ENCODE results near the gene PDZK1IP1.
A peak's percentile ranks its signal among the peaks of the same experiment; 100 is the strongest.
"Not testable (repeated sequence)": the region's sequence is repeated elsewhere in the genome, so short reads cannot be mapped to it uniquely, and the experiment has no call there.

The PDZK1IP1 gene

DNA sequence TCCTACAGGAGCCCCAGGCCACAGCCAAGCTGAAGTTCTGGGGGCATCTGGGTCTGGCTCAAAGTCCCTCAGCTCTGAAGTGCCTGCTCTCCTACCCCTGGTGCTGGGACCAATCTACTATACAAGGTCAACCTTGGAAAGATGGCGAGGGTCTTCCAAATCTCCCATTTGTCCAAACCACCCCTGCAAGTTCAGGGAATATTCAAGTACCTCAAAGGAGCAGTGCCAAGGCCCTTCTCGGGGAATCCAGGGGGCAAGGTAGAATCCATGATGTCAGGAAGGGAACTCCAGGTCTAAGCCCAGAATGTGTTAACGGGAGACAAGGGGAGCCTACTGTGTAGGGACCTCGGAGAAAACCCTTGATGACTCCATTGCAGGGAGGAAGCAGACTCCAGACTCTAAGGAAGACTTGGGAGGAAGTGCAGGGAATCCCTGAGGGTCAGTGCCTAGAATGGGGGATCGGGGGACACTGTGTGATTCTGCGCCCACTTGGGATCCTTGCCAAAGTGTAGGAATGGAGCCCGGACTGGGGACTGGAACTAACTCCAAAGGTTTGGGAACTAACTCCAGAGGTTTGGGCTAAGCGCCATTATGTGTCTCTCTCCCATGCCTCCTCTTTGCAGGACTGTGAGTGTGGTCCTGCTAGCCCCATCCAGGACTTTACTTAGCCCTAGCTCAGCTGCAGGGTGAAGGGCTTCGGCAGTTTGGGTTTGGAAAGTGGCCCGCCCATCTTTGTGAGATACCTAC is 33.5 kb upstream of the PDZK1IP1 start:
- DNase-seq = no peak

DNA sequence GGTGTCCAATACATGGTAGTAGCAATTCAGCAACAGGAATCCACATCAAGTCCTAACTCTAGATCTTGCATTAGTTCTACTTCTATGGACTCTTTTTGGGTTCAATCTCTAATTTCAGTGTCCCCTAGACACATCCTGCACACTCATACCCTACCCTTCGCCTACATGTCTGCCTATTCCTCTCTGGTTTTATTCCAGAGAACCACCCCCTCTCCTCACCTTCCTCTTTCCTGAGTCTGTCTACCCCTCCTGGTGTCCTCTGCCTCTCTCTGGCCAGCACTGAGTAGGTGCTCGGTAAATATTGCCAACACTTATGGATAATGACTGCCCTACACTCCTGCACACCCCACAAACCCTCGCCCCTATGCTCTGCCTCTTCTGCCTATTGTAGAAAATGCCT is 32.6 kb upstream of the PDZK1IP1 start:
- DNase-seq = no peak

DNA sequence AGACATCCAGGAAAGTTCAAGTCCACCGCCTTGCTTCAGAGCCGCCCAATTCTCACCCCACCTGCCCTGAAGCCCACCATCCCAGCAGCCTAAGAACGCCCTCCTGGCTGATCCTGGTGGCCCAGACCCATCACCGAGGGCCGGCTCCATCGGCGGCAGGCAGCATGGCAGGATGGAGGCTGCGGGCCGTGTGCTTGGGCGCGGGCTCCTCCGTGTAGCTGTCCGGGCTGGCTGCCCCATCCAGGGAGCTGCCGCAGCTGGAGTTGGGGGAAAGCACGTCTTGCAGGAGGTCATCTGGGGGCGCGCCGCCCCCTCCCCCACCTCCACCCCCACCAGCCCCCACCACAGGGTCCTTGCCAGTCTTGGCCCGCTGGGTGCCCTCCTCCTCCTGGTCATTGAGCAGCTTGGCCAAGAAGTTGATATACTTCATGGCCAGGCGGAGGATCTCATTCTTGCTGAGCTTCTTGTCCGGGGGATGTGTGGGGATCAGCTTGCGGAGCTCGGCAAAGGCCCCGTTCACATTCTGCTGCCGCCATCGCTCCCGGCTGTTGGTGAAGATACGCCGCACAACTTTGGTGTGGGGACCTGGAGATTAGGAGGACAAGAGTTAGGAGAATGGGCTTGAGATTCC is 29.9 kb upstream of the PDZK1IP1 start:
- DNase-seq = no peak

DNA sequence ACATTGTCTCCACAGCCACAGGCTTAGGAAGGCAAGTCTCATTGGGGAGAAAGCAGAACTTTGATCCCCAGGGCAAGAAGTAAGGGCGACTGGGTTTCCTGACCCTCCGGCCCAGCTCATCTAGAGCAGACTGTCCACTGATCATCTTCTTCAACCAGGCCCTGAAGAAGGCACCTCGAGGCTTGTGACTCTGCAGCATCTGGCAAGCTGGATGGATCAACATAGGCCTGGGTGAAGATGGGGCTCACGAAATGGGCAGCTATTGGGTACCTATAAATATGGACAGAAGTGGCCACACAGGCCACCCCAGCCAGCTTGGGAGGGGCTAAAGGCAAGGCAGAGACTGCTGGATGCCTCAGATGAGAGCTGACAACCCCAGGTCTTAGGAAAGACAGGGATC is 29.2 kb upstream of the PDZK1IP1 start:
- DNase-seq = no peak

DNA sequence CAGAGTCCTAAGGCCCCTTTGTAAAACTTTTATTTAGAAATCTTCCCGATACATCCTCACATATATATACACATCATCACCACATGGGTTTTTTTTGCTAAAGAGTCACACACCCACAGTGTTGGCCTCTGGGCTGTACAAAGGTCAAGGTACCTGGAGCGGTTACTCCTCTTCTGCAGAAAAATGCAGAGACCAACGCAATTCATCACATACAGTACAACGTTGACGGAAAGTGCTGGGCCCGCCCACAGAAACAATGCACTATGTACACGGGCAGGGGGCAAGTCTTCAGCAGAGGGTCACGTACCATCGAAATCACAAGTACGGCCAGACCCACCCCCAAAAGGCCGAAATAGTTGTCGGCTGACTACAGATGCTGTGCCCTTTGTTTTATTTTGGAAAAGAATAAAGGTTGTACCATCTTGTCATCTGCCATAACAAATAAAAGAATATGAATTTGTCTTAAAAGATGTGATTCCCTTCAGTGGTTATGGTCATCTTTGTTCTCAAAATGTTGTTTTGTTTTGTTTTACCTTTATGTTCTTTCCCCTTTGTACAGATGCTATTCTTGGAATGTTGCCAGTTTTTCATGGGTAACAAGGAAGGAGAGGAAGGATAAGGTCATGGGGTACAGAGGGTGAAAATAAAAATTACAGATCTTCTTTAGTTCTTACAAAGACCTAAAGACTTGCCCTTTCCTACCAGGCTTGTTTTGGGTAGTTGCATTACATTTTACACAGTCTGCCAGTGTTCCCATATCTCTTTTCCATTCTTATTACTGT is 26.6 kb upstream of the PDZK1IP1 start:
- no peak for DNase-seq

DNA sequence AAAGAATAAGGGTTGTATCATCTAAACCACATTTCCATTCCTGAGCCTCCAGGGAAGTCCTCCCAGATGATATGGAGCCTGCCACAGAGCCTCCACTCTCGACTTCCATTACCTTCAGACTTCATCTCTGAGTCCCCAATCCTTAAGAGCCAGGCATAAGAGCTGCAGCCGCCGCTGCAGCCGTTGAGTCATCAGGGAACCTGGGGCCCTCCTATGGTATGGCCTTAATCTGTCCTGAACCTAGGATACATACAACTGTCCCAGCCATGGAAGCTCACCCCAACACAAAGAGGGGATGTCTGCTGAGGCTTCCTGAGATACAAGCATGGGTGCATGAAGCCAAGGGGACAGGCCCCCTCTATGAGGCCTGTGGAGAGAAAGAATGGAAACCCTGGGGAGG is 25.9 kb upstream of the PDZK1IP1 start:
- no peak for DNase-seq

DNA sequence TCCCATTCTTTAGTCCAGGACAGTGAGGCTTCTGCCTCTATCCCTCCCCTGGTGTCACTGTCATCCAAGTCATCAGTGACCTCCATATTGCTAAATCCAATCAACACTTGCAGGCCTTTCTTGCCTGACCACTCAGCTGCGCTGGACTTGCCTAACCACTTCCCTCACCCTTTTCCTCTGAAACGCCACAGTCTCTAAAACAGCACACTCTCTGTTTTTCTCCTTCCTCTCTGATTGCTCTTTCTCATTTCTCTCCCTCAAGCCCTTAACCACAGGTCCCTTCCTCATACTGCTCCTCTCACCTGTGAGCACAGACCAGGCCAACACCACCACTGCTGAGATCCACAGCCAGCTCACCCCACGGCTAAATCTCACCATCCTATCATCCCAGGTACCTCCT is 24.7 kb upstream of the PDZK1IP1 start:
- DNase-seq = no peak

DNA sequence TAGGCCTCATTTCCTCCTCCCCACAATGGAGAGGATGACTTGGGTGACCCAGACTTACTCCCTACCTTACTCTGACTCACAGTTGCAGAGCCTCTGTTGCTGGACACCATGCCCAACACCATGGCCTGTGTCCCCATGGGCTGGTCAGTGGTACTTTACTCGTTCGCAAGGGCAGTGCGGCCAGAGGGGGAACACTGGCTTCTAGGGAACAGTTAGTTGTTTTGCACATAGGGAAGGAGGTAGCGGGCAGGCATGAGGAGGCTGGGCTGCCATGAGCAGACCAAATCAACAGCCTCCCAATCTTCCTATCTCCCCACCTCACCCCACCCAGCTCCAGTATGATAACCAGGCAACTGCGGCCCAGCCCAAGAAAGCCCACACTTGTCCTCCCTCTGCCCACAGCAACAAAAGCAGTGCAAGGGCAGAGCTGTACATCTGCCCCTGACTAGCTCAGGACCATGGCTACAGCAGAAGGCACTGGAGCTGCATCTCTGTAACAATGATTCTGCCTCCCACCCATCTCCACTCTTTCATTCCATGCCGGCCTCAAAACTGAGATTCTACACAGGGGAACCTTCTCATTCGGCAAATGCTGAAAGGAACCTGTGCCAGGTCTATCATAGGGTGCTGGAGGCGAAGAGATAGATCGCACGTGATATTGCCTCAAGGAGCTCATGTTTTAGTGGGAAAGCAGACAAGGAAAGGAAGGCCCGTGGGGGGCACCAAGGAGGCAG is 23.6 kb upstream of the PDZK1IP1 start:
- DNase-seq = no peak

DNA sequence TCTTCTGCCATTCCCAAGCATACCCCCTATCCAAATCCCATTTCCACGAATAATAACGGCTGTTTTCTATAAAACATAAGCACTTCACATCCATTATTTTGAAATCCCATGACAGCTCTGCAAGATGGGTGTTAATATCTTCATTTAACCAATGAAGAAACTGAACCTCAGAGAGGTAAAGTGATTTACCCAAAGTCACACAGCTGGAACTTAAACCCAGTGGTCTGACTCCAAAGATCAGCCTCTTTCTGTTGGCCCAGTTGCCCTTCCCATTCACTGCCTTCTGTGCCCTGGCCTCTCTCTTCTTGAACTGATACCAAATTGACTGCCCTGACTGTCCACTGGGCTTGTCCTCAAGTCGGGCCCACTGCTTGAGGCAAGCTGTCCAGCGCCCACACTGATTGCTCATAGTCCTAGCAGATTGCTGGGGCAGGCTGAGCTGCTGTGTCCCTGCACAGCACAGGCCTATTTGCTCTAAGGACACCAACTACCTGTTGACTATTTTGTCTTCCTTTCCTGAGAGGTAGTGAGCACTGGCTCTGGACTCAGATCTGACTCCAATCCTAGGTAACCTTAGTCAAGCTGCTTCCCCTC is 22.9 kb upstream of the PDZK1IP1 start:
- DNase-seq = no peak

DNA sequence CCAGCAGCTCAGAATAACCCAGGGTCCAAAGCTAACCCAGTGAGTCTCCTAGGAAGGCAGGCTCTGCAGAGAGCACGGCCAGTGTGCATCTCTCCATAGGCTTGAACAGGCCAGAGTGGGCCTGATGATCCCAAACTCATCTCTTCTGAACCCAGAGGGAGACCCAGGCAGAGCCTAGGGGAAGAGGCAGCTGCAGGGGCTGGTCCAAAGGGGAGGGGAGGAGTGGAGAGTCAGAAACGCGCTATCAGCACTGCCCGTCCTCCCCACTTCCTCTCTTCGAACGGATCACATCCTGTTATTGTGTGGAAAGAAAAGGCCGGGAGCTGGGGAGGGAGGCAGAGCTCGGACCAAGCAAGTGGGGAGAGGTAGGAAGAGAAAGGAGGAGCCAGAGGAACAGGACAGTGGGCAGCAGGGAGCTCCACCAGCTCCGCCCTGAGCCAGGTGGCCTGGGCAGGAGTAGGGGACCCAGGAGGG is 22.0 kb upstream of the PDZK1IP1 start:
- no peak for DNase-seq

DNA sequence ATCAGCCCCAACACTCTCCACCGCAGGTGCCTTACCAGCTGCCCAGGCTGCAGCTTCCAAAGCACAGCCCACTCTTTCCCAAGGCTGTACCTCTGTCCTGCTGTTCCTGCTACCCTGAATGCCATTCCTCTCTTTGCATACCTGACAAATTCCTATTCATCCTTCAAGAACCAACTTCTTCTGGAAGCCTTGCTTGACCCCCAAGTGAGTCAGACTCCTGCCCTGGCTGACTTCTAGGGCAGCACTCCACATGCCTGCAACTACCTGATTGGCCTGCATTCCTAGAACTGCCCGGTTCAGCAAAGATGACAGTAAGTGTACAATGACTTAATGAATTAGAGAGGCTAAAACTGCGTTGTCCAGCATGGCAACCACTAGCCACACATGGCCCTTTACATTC is 20.8 kb upstream of the PDZK1IP1 start:
- DNase-seq = no peak

DNA sequence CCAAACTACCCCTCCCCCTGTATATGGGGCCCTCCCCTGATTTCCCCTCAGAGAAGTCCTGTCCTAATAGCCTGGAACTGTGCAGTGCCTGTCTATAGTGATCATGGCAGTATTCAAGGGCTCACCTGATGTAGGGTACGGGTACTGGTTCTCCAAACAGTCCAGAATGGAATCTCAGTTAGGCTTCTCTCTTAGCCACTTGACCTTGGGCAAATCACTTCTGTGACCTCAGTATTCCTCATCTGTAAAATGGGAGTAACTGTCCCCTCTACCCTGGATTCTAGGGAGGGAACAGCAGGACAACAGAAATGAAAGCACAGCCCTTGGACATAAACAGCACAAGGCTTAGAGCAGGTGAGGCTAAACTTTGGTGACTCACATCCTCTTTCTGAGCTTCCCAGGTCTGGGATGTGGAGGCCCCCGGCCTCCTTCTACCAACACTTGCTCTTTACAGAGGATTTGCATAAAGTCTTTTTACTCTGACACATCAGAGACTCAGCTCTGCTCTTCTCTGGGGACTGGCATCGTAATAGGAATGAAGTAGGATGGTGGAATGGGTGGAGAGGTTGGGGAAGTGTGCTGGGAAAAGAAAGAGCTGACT is 20.0 kb upstream of the PDZK1IP1 start:
- DNase-seq = no peak

DNA sequence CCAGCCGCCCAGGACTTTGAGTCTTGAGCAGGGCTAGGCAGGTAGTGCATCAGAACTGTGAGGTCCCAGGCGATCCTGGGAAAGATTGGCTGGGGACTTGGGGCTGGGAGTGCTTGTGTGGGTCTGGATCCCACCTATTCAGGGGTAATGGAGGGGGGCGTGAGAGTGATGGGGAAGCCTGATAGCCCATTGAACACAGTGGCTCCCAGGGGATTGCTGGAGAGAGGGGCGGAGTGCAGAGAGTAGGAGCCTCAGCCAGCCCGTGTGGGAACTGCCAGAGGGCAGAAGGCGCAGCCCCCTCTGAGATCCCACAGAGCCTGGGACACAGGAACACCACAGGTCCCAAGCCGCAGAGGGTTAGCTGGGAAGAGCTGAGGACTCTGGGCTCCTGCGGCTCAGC is 19.3 kb upstream of the PDZK1IP1 start:
- no peak for DNase-seq

DNA sequence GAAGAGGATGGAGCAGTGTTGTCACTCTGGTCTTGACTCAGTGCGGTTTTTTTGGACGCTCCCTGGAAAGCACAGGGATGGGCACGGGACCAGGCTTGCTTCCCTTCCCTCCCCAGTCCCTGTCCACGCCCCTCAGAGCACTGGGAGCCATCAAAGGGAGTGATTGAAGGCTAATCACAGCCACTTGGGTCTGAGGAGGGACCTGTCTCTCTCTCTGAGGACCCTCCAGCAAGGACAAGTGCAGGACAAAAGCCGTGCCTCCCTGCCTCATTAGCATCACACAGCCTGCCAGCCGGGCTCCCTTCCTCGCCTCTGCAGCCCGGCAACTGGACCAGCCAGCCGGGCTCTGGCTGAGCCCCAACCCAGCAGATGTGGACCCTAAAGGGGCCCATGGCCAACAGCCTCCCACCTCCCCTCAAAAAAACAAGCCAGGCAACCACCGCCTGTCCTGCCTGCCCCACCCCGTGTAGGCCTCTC is 18.6 kb upstream of the PDZK1IP1 start:
- DNase-seq = no peak

DNA sequence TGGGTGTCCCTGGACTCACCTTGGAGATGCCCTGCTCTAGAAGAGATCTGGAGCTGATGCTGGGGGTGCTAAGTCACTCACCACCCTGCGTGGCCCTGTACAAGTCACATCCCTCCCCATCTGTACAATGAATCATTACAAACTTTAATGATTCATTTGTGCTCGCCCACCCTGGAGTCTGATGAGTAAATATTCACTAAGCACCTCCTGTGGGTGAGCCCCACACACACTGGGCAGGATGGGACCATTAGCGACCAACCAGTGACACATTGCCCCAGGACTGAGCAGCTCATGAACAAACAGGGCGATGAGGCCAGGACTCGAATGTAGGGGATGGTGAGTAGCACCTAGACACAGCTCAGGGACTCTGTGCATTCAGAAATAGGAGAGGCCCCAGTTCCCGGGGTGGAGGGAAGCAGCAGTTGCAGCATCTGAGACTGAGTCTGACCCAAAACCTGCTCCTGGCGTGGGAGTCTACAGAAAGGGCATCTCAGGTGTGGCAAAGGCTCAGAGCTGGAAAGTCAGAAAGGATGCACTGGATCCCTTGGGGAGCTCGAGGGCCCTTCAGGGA is 18.1 kb upstream of the PDZK1IP1 start:
- peak in 1 of 2 experiments; percentile 14 for DNase-seq

DNA sequence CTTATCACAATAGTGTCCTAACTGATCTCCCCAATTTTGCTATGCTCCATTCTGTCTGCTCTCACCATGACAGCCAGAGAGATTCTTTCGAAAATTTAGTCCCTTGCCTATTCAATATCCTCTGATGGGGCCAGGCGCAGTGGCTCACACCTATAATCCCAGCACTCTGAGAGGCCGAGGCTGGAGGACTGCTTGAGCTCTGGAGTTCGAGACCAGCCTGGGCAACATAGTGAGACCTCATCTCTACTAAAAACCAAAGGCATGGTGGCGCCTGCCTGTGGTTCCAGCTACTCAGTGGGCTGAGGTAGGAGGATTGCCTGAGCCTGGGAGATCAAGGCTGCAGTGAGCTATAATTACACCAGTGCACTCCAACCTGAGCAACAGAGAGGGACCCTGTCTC is 16.1 kb upstream of the PDZK1IP1 start:
- DNase-seq = no peak

DNA sequence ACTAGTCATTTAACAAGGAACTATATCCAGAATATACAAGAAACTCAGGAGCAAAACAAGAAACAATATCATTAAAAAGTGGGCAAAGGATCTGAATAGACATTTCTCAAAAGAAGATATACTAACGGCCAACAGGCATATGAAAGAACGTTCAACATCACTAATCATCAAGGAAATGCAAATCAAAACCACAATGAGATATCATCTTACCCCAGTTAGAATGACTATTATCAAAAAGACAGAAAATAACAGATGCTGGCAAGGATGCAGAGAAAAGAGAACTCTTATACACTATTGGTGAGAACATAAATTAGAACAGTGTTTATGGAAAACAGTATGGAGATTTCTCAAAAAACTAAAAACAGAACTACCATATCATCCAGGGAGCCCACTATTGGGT is 13.7 kb upstream of the PDZK1IP1 start:
- not testable (repeated sequence) for DNase-seq

DNA sequence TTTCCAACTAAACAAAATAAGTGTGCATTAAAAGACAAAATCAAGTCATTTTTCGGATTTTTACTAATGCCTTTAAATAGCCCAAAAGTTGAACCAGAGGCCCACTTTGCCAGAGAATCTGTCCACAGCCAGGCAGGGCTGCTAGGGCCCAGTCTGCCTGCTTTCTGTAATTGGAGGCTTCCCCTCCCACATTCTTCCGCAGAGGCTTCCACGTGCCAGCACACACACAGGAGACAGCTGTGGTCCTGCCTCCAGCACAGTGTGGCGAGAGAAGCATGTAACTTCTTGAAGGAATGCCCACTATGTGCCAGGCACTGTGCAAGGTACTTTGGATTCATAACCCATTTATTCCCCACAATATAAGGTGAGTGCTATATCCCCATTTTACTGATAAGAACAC is 11.3 kb upstream of the PDZK1IP1 start:
- no peak for DNase-seq

DNA sequence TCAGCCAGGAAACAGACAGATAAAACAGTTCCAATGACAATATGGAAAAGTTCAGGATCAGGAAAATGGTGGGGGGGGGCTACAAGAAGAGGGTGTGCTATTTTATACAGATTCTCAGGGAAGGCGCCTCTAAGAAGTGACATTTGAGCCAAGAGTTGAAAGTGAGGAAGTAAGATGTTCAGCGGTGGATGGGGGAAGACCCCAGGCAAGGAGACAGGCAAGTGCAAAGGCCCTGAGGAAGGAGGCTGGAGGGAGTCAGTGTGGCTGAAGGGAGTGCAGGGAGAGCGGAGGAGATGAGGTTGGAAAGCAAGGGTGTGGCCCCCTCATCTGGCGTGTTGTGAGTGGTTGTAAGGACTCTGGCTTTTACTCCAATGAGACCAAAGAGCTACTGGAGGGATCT is 8.4 kb upstream of the PDZK1IP1 start:
- DNase-seq = no peak

DNA sequence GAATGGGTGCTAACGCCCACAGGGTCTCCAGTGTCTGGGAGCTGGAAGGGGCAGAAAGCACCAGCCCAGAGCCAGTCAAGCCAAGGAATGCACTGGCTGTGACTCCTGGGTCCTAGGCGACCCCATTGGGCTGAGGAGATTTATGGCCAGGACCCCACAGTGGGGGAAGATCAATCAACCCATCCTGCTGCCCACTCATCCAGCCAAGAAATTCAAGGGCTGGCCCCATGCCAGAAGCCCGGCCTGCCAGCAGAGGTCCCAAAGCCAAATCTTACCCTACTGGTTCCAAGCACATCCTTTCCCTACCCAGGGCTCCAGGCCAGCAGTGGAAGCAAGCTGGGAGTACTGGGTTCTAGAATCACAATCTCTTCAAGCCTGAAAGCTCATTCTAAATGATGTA is 6.8 kb upstream of the PDZK1IP1 start:
- DNase-seq = no peak

DNA sequence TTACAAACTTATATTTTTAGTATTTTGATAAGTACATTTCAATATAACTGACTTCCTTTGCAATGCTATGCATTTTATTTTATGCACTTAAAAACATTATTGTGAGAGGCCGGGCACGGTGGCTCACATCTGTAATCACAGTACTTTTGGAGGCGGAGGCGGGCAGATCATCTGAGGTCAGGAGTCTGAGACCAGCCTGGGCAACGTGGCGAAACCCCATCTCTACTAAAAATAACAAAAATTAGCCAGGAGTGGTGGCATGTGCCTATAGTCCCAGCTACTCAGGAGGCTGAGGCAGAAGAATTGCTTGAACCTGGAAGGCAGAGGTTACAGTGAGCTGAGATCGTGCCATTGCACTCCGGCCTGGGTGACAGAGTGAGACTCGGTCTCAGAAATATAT is 6.1 kb upstream of the PDZK1IP1 start:
- not testable (repeated sequence) for DNase-seq

DNA sequence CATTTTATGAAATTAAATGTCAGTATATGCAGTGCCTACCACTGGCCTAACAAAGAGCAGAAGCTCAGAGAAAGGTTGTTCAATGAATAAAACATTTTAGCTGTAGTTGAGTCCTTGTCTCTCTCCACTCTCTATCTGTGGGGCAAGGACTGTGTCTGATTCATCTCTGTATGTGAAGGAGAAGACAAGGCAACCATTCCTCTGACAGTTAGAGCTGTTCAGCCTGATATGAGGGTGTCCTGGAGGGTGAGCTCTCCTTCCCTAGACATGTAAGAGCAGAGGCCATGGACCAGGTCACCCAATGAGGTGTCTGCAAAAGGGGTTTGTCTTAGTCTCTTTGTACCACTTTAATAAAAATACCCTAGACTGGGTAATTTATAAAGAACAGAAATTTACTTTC is 4.5 kb upstream of the PDZK1IP1 start:
- no peak for DNase-seq

Measured in NCI-H187 (cell line).